ENCODE data around the gene C8A.

DNA sequence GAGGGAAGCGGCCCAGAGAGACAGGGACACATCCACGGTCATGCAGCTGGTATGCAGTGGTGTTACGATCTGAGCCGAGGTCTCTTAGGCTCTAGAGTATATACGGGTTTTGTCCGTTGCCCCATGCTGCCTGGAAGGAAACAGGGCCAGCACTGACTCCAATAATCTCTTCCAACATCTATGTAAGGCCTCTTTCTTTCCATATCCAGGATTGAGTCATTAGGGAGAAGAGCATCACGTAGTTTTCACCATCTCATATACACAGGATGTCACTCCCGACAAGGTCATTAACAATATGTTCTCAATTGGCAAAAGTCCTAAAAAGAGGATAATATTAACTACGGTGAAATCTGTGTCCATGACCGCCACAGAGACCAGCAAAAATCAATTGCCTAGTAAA lies 106.8 kb downstream of the C8A start:
- TF ChIP-seq POLR2AphosphoS5 (IDR thresholded peaks at IDR 0.05): no peak
- TF ChIP-seq, protein P1, sequence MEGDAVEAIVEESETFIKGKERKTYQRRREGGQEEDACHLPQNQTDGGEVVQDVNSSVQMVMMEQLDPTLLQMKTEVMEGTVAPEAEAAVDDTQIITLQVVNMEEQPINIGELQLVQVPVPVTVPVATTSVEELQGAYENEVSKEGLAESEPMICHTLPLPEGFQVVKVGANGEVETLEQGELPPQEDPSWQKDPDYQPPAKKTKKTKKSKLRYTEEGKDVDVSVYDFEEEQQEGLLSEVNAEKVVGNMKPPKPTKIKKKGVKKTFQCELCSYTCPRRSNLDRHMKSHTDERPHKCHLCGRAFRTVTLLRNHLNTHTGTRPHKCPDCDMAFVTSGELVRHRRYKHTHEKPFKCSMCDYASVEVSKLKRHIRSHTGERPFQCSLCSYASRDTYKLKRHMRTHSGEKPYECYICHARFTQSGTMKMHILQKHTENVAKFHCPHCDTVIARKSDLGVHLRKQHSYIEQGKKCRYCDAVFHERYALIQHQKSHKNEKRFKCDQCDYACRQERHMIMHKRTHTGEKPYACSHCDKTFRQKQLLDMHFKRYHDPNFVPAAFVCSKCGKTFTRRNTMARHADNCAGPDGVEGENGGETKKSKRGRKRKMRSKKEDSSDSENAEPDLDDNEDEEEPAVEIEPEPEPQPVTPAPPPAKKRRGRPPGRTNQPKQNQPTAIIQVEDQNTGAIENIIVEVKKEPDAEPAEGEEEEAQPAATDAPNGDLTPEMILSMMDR (IDR thresholded peaks at IDR 0.05): no peak
